AG20443 (cell line): Measurements from ENCODE around the gene CFAP57.
"Not testable (repeated sequence)": the region's sequence is repeated elsewhere in the genome, so short reads cannot be mapped to it uniquely, and the experiment has no call there.

ENCODE experiments used
- DNase-seq: peaks from one replicate; pipeline ENCODE4 v3.0.0; 2012; ENCODE audit warnings: low spot score, mixed read lengths

Gene CFAP57

GRCh38 chr1:43171876-43172526 lies at the start of gene CFAP57, which contains the start of gene EBNA1BP2:
Gene CFAP57 (plus strand): TSS chr1:43172330. CDS start chr1:43172754, 424 bp downstream.
Gene EBNA1BP2 (minus strand): TSS chr1:43172290. CDS start chr1:43172118, 172 bp downstream.
- peak; percentile 95 for DNase-seq

- DNase-seq: no peak
Measured at GRCh38 chr1:43123031-43123430, 49.1 kb upstream of the CFAP57 start.

GRCh38 chr1:43128816-43129215 lies 43.3 kb upstream of the CFAP57 start:
- DNase-seq: no peak

- no peak for DNase-seq
Measured at GRCh38 chr1:43129426-43129825, 42.7 kb upstream of the CFAP57 start.

- no peak for DNase-seq
Measured at GRCh38 chr1:43134068-43134467, 38.1 kb upstream of the CFAP57 start.

- DNase-seq: no peak
Measured at GRCh38 chr1:43134640-43135039, 37.5 kb upstream of the CFAP57 start.

- DNase-seq: no peak
Measured at GRCh38 chr1:43135857-43136781, 36.0 kb upstream of the CFAP57 start.

- no peak for DNase-seq
Measured at GRCh38 chr1:43137445-43138052, 34.6 kb upstream of the CFAP57 start.

- DNase-seq: not testable (repeated sequence)
Measured at GRCh38 chr1:43139295-43139694, 32.8 kb upstream of the CFAP57 start.

- DNase-seq: no peak
Measured at GRCh38 chr1:43140010-43140409, 32.1 kb upstream of the CFAP57 start.

GRCh38 chr1:43140583-43140982 lies 31.5 kb upstream of the CFAP57 start:
- DNase-seq: no peak

GRCh38 chr1:43143441-43143888 lies 28.7 kb upstream of the CFAP57 start:
- no peak for DNase-seq

GRCh38 chr1:43144237-43144636 lies 27.9 kb upstream of the CFAP57 start:
- DNase-seq: no peak

GRCh38 chr1:43147625-43148327 lies 24.4 kb upstream of the CFAP57 start:
- peak; percentile 84 for DNase-seq

GRCh38 chr1:43149889-43150288 lies 22.2 kb upstream of the CFAP57 start:
- no peak for DNase-seq

GRCh38 chr1:43152866-43153265 lies 19.3 kb upstream of the CFAP57 start:
- DNase-seq: no peak

GRCh38 chr1:43153443-43153842 lies 18.7 kb upstream of the CFAP57 start:
- no peak for DNase-seq

- DNase-seq: no peak
Measured at GRCh38 chr1:43156026-43156425, 16.1 kb upstream of the CFAP57 start.

GRCh38 chr1:43165162-43165561 lies 7.0 kb upstream of the CFAP57 start:
- DNase-seq: no peak

- DNase-seq: no peak
Measured at GRCh38 chr1:43165765-43166164, 6.4 kb upstream of the CFAP57 start.

- DNase-seq: peak; percentile 23
Measured at GRCh38 chr1:43171312-43171875, 736 bp upstream of the CFAP57 start.

- DNase-seq: peak; percentile 97
Measured at GRCh38 chr1:43172527-43172972, 420 bp downstream of the CFAP57 start.
